ENCODE results near the gene XXYLT1. TPM values are rescaled to one million over a fixed set of nuclear protein-coding genes. Genes with fewer than 3 reads are reported as not detected.

XXYLT1 gene
- total RNA-seq, 1 donor from 2014 or later: 41.1 TPM

DNA sequence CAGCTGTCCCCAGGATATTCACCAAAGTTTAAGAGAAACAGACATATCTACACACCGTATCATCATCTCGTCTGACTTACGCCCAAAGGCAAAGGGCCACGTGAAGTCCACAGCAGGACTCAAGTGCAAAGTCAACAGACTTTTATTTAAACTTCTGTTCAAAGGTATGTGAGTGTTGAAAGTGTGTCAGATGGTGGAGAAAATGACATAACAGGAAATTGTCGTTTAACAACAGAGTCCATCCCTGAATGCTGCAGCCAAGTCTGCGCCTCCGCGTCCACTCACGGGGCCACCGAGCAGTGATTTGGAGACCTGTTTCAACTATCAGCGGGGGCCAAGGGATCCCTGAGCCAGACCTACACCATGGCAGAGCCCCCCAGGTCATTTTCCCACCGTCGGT is 165.6 kb downstream of the XXYLT1 start:
- H3K27me3 Mint-ChIP-seq (ENCODE audit: low read depth): no peaks in the 10 kb centered on the region
- H3K27ac Mint-ChIP-seq (ENCODE audit: unreplicated experiment): no peak overlapping the region
- H3K4me1 Mint-ChIP-seq: peaks cover 27% of the 10 kb centered on the region
- no peaks in the 10 kb centered on the region for H3K9me3 Mint-ChIP-seq
- no peaks in the 10 kb centered on the region for H3K36me3 Mint-ChIP-seq (ENCODE audit: low read depth)
- no peak overlapping the region for H3K4me3 Mint-ChIP-seq
- TF ChIP-seq, protein P1, sequence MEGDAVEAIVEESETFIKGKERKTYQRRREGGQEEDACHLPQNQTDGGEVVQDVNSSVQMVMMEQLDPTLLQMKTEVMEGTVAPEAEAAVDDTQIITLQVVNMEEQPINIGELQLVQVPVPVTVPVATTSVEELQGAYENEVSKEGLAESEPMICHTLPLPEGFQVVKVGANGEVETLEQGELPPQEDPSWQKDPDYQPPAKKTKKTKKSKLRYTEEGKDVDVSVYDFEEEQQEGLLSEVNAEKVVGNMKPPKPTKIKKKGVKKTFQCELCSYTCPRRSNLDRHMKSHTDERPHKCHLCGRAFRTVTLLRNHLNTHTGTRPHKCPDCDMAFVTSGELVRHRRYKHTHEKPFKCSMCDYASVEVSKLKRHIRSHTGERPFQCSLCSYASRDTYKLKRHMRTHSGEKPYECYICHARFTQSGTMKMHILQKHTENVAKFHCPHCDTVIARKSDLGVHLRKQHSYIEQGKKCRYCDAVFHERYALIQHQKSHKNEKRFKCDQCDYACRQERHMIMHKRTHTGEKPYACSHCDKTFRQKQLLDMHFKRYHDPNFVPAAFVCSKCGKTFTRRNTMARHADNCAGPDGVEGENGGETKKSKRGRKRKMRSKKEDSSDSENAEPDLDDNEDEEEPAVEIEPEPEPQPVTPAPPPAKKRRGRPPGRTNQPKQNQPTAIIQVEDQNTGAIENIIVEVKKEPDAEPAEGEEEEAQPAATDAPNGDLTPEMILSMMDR (conservative IDR thresholded peaks at IDR 0.05): no peak
- no peak for DNase-seq (ENCODE audit: low read depth, low spot score)

DNA sequence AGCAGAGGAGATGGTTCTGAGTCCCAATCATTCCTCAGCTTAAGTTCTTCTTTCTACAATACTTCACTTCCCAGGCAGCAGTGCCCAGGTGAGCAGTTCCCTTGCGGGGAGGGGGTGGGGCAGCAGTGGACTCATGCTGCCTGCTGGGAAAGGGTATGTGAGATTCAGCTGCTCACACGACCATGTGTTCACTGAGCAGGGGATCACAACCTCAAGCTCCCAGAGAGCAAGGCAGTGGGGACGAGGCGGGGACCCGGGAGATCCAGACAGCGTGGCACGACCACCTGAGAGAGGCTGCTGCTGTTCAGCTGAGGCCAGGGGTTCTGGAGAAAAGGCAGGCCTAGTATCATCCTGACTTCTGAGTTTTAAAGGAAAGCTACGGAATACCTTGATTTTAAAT is 166.6 kb downstream of the XXYLT1 start:
- no peaks in the 10 kb centered on the region for H3K36me3 Mint-ChIP-seq (ENCODE audit: low read depth)
- no peaks in the 10 kb centered on the region for H3K27me3 Mint-ChIP-seq (ENCODE audit: low read depth)
- no peak for DNase-seq (ENCODE audit: low read depth, low spot score)
- no peaks in the 10 kb centered on the region for H3K9me3 Mint-ChIP-seq
- H3K4me1 Mint-ChIP-seq: peaks cover 27% of the 10 kb centered on the region
- TF ChIP-seq, protein P1 (conservative IDR thresholded peaks at IDR 0.05): no peak
- H3K27ac Mint-ChIP-seq (ENCODE audit: unreplicated experiment): no peak overlapping the region
- no peak overlapping the region for H3K4me3 Mint-ChIP-seq

DNA sequence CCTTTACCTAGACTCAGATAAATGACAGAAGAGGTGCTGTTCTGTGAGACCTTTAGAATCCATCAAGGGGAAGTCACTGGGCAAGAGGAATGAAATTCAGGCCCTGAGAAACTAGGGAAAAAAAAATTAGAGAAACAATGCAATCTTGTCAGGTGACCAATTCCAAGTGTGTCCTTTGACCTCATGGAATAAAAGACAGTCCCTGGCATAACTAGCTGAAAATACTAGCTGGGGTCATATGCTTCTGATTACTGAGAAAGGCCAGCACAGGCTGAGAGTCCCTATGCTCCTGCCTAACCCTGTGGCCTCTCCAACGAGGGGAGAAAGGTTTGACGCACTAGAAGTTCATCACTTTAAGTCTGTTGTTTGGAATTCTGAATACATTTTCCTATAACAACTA is 167.3 kb downstream of the XXYLT1 start:
- no peaks in the 10 kb centered on the region for H3K27me3 Mint-ChIP-seq (ENCODE audit: low read depth)
- TF ChIP-seq, protein P1 (conservative IDR thresholded peaks at IDR 0.05): no peak
- H3K4me3 Mint-ChIP-seq: no peak overlapping the region
- no peaks in the 10 kb centered on the region for H3K36me3 Mint-ChIP-seq (ENCODE audit: low read depth)
- H3K9me3 Mint-ChIP-seq: no peaks in the 10 kb centered on the region
- no peak for DNase-seq (ENCODE audit: low read depth, low spot score)
- peaks cover 27% of the 10 kb centered on the region for H3K4me1 Mint-ChIP-seq
- H3K27ac Mint-ChIP-seq (ENCODE audit: unreplicated experiment): peak overlapping the region; percentile 35

DNA sequence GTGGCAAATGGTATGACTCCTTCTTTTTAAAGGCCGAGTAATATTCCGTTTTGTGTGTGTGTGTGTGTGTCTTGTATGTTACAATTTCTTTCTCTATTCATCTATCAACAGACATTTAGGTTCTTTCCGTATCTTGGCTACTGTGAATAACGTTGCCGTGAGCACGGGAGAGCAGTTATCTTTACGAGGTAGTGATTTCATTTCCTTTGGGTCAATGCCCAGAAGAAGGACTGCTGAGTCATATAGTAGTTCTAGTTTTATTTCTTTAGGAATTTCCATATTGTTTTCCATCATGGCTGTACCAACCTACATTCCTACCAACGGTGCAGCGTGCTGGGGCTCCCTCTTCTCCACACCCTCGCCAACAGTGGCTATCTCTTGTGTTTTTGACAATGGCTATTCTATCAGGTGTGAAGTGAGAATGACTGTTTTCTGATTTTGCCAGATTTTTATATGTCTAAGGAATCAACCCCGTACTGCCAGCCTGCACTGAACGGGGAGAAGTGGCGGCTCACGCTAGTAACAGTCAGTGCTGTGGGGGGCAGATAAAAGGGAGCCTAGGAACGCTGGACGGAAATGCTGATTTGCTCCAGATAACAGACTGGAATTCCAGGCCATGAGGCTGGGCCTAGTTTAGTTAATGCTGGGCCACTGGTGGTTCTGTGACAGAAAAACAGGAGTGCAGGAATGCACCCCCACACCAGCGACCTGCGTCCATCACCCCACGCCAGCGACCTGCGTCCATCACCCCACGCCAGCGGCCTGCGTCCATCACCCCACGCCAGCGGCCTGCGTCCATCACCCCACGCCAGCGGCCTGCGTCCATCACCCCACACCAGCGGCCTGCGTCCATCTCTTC is 168.1 kb downstream of the XXYLT1 start:
- Mint-ChIP-seq H3K4me1 (peaks cover 25% of the 10 kb centered on the region), H3K27ac (ENCODE audit: unreplicated experiment) (no peak overlapping the region), H3K36me3 (ENCODE audit: low read depth) (no peaks in the 10 kb centered on the region), H3K27me3 (ENCODE audit: low read depth) (no peaks in the 10 kb centered on the region), H3K4me3 (no peak overlapping the region), H3K9me3 (no peaks in the 10 kb centered on the region)
- DNase-seq (ENCODE audit: low read depth, low spot score): no peak
- TF ChIP-seq, protein P1 (conservative IDR thresholded peaks at IDR 0.05): no peak

DNA sequence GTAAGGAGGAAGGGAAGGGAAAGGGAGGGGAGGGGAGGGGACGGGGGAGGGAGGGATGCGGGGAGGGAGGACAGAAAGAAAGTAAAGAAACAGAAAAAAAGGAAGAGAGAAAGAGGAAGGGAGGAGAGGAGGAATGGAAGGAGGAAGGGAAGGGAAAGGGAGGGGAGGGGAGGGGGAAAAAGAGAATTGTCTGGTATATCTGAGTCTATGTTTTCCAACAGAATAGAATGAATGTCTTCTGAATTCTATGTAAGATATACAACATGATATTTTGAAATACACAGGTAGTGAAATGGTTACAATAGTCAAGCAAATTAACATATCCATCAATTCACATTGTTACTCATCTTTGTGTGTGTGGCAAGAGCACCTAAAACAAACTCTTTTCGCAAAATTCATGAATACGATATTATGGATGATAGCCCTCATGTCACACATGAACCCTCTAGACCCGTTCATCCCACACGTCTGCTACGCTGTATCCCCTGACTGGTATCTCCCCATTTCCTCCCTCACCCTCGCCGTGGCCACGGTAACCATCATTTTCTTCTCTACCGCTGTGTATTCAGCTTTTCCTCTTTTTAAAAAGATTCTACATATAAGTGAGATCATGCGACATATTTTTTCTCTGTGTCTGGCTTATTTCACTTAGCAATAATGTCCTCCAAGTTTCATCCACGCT is 168.9 kb downstream of the XXYLT1 start:
- H3K9me3 Mint-ChIP-seq: no peaks in the 10 kb centered on the region
- no peaks in the 10 kb centered on the region for H3K27me3 Mint-ChIP-seq (ENCODE audit: low read depth)
- TF ChIP-seq, protein P1 (conservative IDR thresholded peaks at IDR 0.05): no peak
- H3K4me1 Mint-ChIP-seq: peaks cover 27% of the 10 kb centered on the region
- H3K36me3 Mint-ChIP-seq (ENCODE audit: low read depth): no peaks in the 10 kb centered on the region
- no peak for DNase-seq (ENCODE audit: low read depth, low spot score)
- H3K27ac Mint-ChIP-seq (ENCODE audit: unreplicated experiment): no peak overlapping the region
- H3K4me3 Mint-ChIP-seq: no peak overlapping the region
